NCI-H1417 treated with DMSO at 0.1 percent for 48 hours (cell line): ENCODE data around the gene DPAGT1.

Experiments
- DNase-seq: peaks from one replicate; lab custom pipeline; 2025; lab: John Stamatoyannopoulos, UW

Gene DPAGT1

DNA sequence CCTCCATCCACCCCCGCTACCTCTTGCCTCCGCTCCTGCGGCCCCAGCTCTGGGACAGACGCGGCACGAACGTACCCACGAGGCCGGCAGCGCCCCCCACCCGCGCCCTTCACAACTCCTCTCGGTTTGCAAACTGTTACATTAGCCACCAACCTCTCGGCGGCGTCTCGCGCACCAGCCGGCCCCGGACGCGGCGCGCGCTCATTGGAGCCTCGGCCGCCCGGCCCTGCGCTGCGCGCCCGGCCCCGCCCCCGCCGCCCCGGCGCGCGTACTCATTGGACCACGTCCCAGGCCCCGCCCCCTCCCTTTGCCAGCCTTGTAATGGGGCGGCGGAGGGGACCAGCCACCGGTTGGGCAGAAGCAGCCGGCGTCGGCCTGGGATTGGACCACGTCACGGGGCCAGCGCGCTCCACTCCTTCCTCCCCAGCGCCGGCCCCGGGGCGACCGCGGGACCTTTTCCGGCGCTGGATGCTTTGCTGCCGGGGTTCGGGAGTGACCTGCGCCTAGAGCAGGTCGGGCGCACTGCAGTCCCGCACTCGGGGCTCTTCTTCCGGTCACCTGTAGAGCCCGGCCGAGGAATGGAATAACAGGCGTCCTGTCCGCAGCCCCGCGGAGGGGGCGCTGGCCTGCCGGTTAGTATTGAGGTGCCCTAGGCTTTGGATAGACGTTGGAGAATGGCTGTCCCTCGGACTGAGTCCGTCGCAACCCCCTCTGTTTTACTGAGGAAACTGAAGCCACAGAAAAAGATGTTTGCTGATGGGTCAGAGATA is 44.5 kb downstream of the DPAGT1 start, which contains the start of gene HYOU1:
TSS of gene HYOU1 (minus strand) at position 206 of the 770 bp plus-strand sequence. CDS start 1,045 bp downstream, outside the sequence.
- peak; percentile 90 for DNase-seq

DNA sequence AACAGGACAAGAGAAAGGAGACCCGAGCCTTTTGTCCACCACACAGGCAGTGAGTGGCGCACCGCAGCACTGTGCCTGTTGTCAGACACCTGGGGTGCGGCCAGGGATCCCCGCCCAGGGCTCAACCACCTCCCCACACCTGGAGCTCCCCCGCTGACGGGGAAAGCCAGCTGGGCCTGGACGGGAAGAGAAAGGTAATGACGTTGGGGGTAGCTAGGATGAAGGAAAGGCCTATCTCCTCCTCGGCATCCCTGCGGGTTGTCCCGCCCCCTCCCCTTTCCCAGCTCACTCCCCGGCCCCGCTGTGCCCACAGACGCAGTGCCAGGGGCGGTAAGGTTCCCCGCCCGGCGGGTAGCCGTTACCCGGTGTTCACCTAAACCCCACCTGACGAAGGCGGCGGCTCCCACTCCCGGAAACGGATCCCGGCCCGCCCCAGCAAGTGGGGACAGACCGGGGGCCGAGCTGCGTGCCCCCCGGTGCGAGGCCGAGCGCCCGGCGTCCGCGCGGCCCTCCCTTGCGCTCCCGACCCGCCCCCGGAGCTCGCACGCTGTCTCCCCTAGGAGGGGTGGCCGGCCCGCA is 45.1 kb downstream of the DPAGT1 start:
- DNase-seq, result no peak

DNA sequence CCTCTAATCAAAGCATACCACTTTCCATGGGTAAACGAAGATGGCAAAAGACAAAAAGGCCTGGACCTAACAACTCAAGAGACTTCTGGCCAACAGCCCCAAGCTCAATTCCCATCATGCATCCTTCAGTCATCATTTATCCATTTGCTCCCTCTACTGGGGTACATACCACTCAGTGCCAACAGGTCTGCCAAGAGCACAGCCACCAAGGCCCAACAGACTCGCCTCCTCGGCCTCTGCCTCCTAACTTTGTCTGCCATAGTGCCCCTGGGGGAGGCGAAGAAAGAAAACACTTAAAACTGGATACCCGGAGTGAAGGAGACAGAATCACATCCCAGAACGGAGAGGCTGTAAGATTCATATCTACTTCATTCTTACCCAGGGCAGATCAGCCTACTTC is 45.8 kb downstream of the DPAGT1 start:
- DNase-seq, result no peak

DNA sequence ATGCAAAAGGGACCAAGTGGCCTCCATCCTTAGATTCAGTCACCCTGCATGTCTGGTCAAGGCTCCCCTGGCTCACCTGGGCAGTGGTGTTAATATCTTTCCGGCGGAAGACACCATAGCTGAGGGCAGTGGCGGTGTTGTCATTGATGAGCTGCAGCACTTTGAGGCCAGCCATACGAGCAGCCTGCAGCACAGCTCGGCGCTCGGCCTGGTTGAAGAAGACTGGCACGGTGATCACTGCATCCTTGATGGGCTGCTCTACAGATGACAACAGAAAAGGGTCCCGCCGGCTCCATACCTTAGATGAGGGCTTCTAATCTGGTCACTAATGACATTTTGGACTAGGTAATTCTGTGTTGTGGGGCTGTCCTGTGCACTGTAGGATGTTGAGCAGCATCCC is 47.2 kb downstream of the DPAGT1 start:
- DNase-seq, result no peak

DNA sequence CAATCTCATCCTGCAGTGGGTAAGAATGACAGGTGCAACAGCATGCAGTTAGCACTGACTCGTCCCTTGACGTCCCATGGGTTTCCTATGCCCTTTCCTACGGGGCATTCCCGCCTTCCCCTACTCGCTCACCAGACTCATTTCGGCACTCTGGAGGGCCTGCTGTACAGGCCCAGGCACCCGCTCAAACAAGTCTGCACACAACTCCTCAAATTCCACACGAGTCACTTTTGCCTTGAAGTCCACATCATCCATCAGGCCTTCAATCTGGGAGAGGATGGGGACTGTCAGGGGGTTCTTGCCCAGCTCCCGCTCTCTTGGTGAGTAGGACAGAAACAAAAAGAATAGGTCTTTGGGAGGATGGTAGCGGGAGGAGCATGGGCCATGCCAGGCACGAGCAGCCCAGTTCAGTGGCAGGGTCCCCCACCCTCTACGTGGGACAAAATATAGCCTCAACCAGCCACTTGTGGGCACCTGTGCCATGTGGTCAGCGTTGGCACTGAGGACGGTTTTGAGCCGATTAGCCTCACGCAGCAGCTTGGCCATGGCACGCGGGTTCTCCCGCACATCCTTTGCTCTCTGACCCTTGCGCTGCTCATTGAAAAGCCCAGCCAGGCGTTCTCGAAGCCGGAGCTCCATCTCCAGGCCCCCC is 49.4 kb downstream of the DPAGT1 start:
- no peak for DNase-seq

DNA sequence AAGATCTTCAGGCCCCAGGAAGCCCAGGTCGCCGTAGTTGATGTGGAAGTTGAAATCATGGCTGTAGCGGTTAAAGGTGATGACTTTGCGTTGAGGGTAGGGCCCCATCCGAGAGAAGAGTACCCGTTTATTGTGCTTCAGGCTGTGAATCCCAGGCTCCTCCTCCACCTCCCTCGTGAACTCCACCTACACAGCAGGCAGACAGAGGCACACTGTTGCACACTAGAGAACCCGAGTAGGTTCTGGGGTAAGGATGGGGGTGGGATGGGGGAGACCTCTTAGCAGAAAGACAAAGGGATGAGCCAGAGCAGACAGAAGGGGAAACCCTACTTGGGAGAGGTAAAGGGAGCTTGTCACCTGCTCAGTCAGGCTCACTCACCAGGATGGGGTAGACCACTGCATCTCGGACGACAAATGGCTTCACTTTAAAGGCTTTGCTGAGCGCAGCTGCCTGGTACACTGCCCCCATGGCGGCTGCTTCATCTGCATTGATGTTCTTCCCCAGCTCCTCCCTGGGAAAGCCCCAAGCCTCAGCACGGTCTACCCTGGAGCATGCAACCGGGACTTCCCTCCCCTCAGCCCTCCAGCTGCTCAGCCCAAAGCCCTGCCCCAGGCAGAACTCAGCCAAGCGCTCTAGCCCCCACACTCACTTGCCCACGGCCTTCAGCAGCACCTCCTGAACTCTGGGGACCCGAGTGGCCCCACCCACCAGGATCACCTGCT is 50.1 kb downstream of the DPAGT1 start:
- DNase-seq, result no peak

DNA sequence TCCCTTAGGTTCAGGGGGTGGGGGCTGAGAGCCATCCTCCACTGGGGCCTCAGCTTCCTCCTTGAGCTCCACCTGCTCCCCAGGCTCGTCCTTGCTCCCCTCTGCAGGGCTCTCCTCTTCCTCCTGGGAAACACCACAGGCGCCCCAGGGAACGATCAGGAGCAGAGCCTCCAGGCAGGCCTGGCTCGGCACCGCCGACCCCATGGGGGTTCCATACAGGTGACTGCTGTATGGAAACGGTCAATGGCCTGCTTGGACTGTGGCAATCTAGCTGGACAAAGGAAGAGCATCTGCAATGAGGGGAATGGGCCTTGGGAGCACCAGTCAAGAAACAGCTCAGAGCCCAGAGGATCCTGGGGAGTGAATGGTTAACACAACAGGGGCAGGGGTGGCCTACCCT is 52.6 kb downstream of the DPAGT1 start:
- DNase-seq, result no peak

DNA sequence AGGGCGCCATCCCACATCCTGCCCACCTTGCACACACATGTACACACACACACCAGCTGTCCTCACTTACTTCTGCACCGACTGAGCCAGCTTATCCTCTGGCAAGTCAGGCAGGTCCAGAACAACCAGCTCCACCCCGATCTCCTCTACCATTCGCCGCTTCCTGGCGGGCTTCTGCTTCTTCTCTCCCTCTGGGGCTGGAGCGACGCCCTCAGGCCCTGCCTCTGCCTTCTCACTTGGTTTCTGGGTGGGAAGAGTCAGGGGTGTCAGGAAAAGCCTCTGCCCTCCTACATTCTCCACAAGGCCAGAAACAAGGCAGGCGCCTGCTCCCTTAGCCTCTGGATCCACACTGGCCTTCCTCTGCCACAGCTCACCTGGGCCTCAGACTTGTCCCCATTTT is 53.0 kb downstream of the DPAGT1 start:
- DNase-seq, result no peak

DNA sequence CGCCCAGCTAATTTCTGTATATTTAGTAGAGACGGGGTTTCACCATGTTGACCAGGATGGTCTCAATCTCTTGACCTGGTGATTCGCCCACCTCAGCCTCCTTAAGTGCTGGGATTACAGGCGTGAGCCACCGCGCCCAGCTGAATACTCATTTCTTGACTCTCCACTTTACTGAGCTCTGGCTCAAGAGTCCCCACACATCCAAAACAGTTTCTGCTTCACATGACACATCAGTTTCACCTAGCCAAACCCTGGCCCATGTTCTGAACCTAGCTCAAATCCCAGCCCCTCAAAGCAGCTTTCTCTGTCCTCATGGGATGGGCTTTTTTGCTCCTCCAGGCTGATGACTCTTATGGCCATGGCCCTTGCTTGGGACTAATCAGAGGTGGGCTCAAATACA is 54.4 kb downstream of the DPAGT1 start:
- no peak for DNase-seq
